Sigmoid colon (tissue), 4 donors: ENCODE results near the gene SRD5A3.

Experiments
- EP300 ChIP-seq, 4 donors: sonication (generic); formaldehyde crosslinking; IDR thresholded peaks; one replicate each; pipeline ENCODE4 v1.6.1; 2017; ENCODE audit warnings: antibody characterized with exemption in 4 of 4
- POLR2A ChIP-seq, 2 donors: fragments of 450-650 bp; IDR thresholded peaks; one replicate each; pipeline ENCODE4 v1.6.1; 2016; ENCODE audit warnings: antibody characterized with exemption in 2 of 2, mild to moderate bottlenecking in 2 of 2, moderate library complexity in 2 of 2
- POLR2AphosphoS5 ChIP-seq, 4 donors: sonication (generic); formaldehyde crosslinking; IDR thresholded peaks; one replicate each; pipeline ENCODE4 v1.6.1; 2017; ENCODE audit warnings: antibody characterized with exemption in 4 of 4
- TF ChIP-seq, protein P1 (sequence below), 4 experiments: fragments of 450-650 bp in 3 of 4; fragments of 200-600 bp in 1 of 4; IDR thresholded peaks; one replicate each; pipeline ENCODE4 v1.5.1; 2016 to 2019; ENCODE audit warnings: antibody characterized with exemption in 4 of 4, mild to moderate bottlenecking in 3 of 4, moderate library complexity in 2 of 4

- TF ChIP-seq POLR2A (IDR thresholded peaks at IDR 0.05) (no peak), POLR2AphosphoS5 (IDR thresholded peaks at IDR 0.05) (no peak), EP300 (IDR thresholded peaks at IDR 0.05) (no peak)
- TF ChIP-seq, protein P1, sequence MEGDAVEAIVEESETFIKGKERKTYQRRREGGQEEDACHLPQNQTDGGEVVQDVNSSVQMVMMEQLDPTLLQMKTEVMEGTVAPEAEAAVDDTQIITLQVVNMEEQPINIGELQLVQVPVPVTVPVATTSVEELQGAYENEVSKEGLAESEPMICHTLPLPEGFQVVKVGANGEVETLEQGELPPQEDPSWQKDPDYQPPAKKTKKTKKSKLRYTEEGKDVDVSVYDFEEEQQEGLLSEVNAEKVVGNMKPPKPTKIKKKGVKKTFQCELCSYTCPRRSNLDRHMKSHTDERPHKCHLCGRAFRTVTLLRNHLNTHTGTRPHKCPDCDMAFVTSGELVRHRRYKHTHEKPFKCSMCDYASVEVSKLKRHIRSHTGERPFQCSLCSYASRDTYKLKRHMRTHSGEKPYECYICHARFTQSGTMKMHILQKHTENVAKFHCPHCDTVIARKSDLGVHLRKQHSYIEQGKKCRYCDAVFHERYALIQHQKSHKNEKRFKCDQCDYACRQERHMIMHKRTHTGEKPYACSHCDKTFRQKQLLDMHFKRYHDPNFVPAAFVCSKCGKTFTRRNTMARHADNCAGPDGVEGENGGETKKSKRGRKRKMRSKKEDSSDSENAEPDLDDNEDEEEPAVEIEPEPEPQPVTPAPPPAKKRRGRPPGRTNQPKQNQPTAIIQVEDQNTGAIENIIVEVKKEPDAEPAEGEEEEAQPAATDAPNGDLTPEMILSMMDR (IDR thresholded peaks at IDR 0.05), result no peak
These were observed 5.8 kb downstream of the SRD5A3 start for GRCh38 chr4:55351824-55352223.
